Measurements from ENCODE around the gene HCN2.

DNA sequence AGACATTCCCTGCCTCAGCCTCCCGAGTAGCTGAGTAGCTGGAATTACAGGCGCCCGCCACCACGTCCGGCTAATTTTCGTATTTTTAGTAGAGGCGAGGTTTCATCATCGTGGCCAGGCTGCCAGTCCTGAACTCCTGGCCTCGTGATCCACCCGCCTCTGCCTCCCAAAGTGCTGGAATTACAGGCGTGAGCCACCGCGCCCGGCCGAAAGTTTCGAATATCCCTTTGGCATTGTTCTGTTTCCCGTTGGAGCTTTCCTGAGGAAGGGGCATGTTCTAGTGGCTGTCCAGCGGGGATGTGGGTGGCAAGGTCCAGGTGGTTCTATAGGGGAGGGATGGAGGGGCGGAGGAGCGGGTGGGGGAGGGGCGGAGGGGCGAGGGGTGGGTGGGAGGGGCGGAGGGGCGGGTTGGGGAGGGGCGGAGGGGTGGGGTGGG lies 19.4 kb upstream of the HCN2 start:
- TF ChIP-seq CTCF (IDR thresholded peaks at IDR 0.05; ENCODE audit: control extremely low read depth in 1 of 3, insufficient read depth in 1 of 3, low read depth in 1 of 3, low read length in 3 of 3): no peak
- TF ChIP-seq, protein P1, sequence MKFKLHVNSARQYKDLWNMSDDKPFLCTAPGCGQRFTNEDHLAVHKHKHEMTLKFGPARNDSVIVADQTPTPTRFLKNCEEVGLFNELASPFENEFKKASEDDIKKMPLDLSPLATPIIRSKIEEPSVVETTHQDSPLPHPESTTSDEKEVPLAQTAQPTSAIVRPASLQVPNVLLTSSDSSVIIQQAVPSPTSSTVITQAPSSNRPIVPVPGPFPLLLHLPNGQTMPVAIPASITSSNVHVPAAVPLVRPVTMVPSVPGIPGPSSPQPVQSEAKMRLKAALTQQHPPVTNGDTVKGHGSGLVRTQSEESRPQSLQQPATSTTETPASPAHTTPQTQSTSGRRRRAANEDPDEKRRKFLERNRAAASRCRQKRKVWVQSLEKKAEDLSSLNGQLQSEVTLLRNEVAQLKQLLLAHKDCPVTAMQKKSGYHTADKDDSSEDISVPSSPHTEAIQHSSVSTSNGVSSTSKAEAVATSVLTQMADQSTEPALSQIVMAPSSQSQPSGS (IDR thresholded peaks at IDR 0.05; ENCODE audit: low read length): no peak
- TF ChIP-seq POLR2AphosphoS5 (IDR thresholded peaks at IDR 0.05; ENCODE audit: low read depth, low read length): no peak
- TF ChIP-seq POLR2A (IDR thresholded peaks at IDR 0.05; ENCODE audit: control extremely low read depth in 1 of 2, low read depth in 2 of 2, low read length in 2 of 2): no peak
- no peak for TF ChIP-seq CBX5 (IDR thresholded peaks at IDR 0.05; ENCODE audit: low read depth, low read length)
- no peak for TF ChIP-seq EZH2 (IDR thresholded peaks at IDR 0.05; ENCODE audit: low read depth, low read length, severe bottlenecking)
- TF ChIP-seq JUND (IDR thresholded peaks at IDR 0.05; ENCODE audit: low read length): no peak
- no peak for TF ChIP-seq TCF12 (IDR thresholded peaks at IDR 0.05; ENCODE audit: low read depth, low read length)
- TF ChIP-seq ASH2L (IDR thresholded peaks at IDR 0.05; ENCODE audit: low read length): no peak
- TF ChIP-seq HDAC2 (IDR thresholded peaks at IDR 0.05; ENCODE audit: borderline replicate concordance in 1 of 2, low read depth in 2 of 2, low read length in 2 of 2): no peak
- TF ChIP-seq GABPA (IDR thresholded peaks at IDR 0.05; ENCODE audit: borderline replicate concordance, insufficient read depth, low read length): no peak
- TF ChIP-seq TAF1 (IDR thresholded peaks at IDR 0.05; ENCODE audit: low read depth, low read length): no peak
